Brain pericyte (primary cell): ENCODE data around the gene CEP164.

ENCODE experiments used
- DNase-seq: peaks from one replicate; pipeline ENCODE4 v3.0.0-alpha.2; 2012; ENCODE audit warnings: low read depth, low spot score

Gene CEP164

GRCh38 chr11:117459979-117460300, 132.3 kb downstream of the CEP164 start:
- DNase-seq = no peak

- no peak for DNase-seq
Observed at GRCh38 chr11:117461396-117462182, 133.9 kb downstream of the CEP164 start.

GRCh38 chr11:117462183-117462863, 134.7 kb downstream of the CEP164 start:
- DNase-seq = no peak

- DNase-seq = no peak
Observed at GRCh38 chr11:117462864-117463247, 135.2 kb downstream of the CEP164 start.
